Endodermal cell (in vitro differentiated cells): ENCODE data around the gene TSPAN18. TPM values are rescaled to one million over a fixed set of nuclear protein-coding genes. Genes with fewer than 3 reads are reported as not detected.

Experiments used
- DNase-seq: peaks from one replicate; pipeline ENCODE4 v3.0.0-alpha.2; 2017
- H3K27ac ChIP-seq: 2 replicates; pipeline ENCODE4 v1.5.1; 2013; ENCODE audit warnings: mild to moderate bottlenecking, low read depth, low read length, moderate library complexity
- H3K27me3 ChIP-seq: 2 replicates; pipeline ENCODE4 v1.6.1; 2013; ENCODE audit warnings: mild to moderate bottlenecking, low read length, moderate library complexity; ENCODE audit not compliant: insufficient read depth, control insufficient read depth, poor library complexity, severe bottlenecking
- H3K36me3 ChIP-seq: 2 replicates; pipeline ENCODE4 v1.7.0; 2013; ENCODE audit warnings: mild to moderate bottlenecking, low read length, moderate library complexity; ENCODE audit not compliant: control insufficient read depth, insufficient read depth
- H3K4me1 ChIP-seq: one replicate; pipeline ENCODE4 v1.7.0; 2013; ENCODE audit warnings: low read length; ENCODE audit not compliant: control insufficient read depth, insufficient read depth
- H3K4me3 ChIP-seq: 2 replicates; pipeline ENCODE4 v1.5.1; 2013; ENCODE audit warnings: mild to moderate bottlenecking, low read length, moderate library complexity
- H3K9ac ChIP-seq: 2 replicates; pipeline ENCODE4 v1.6.1; 2013; ENCODE audit warnings: mild to moderate bottlenecking, low read length, moderate library complexity; ENCODE audit not compliant: poor library complexity, severe bottlenecking; ENCODE audit errors: extremely low read depth
- H3K9me3 ChIP-seq: 2 replicates; pipeline ENCODE4 v1.6.1; 2013; ENCODE audit warnings: mild to moderate bottlenecking, low read length, moderate library complexity; ENCODE audit not compliant: control insufficient read depth
- H3K27ac Mint-ChIP-seq: 2 replicates; pipeline ENCODE4 v1.8.0; 2020; ENCODE audit warnings: mixed read lengths
- H3K27me3 Mint-ChIP-seq: 2 replicates; pipeline ENCODE4 v1.8.0; 2021; ENCODE audit warnings: mild to moderate bottlenecking, mixed read lengths; ENCODE audit not compliant: insufficient read depth
- H3K36me3 Mint-ChIP-seq: 2 replicates; pipeline ENCODE4 v1.8.0; 2020; ENCODE audit warnings: low read depth, mixed read lengths
- H3K4me1 Mint-ChIP-seq: 2 replicates; pipeline ENCODE4 v1.8.0; 2020; ENCODE audit warnings: mixed read lengths
- H3K4me3 Mint-ChIP-seq: 2 replicates; pipeline ENCODE4 v1.8.0; 2020; ENCODE audit warnings: mild to moderate bottlenecking, moderate library complexity, mixed read lengths
- H3K9me3 Mint-ChIP-seq: 2 replicates; pipeline ENCODE4 v1.8.0; 2020; ENCODE audit warnings: mild to moderate bottlenecking, mixed read lengths
- WGBS, 2 experiments: methylation state at CpG; one replicate each; pipeline versions ENCODE4 v1.1.5 to v1.1.7; 2013; ENCODE audit warnings: missing lambda C conversion rate in 2 of 2, mixed read lengths in 1 of 2; ENCODE audit not compliant: insufficient coverage in 1 of 2, insufficient read length in 1 of 2; 5-methylcytosine and 5-hydroxymethylcytosine counted together
- total RNA-seq, 2 donors: library from RNA; stranded (reverse); fragmentation: NEBNext Ultra II Directional in 1 of 2; extraction: Animal tissue kit (Norgen Biotek cat#: 25700) in 1 of 2; gene quantifications; 2 replicates in 1 of 2; 3 replicates in 1 of 2; pipeline ENCODE4 v1.2.1, GENCODE V29; 2021
- TF ChIP-seq, protein P1 (sequence below): fragments of 200-600 bp; sonication (generic); conservative IDR thresholded peaks from 2 replicates; pipeline ENCODE4 v1.5.0; 2021; ENCODE audit warnings: antibody characterized with exemption, mild to moderate bottlenecking

TSPAN18 gene
- total RNA-seq, 2 donors from 2014 or later, result 28.0 to 28.7 TPM

DNA sequence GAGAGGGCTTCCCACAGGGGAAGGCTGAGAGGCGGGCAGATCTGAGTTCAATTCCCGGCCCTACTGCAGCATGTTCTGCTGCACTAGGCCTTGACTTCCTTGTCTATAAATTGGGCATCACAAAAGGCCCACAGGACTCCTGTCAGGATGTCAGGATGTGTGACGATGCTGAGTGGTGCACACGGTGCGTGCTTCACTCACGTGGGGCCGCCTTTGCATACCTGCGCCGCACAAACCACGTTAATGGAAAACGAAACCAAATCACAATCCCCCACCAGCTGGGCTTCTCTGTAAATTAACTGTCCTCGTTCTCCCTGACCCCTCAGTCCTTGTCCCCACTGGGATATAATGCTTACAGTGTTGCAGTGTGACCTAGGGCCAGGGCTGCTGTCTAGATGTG, 32.3 kb upstream of the TSPAN18 start:
- Mint-ChIP-seq H3K27me3 (peaks cover 6% of the 10 kb centered on the region), H3K36me3 (no peaks in the 10 kb centered on the region), H3K27ac (no peak overlapping the region), H3K4me3 (no peak overlapping the region), H3K9me3 (no peaks in the 10 kb centered on the region), H3K4me1 (no peaks in the 10 kb centered on the region)
- no peaks in the 10 kb centered on the region for H3K9me3 ChIP-seq
- no peak overlapping the region for H3K4me3 ChIP-seq
- DNase-seq, result no peak
- TF ChIP-seq, protein P1, sequence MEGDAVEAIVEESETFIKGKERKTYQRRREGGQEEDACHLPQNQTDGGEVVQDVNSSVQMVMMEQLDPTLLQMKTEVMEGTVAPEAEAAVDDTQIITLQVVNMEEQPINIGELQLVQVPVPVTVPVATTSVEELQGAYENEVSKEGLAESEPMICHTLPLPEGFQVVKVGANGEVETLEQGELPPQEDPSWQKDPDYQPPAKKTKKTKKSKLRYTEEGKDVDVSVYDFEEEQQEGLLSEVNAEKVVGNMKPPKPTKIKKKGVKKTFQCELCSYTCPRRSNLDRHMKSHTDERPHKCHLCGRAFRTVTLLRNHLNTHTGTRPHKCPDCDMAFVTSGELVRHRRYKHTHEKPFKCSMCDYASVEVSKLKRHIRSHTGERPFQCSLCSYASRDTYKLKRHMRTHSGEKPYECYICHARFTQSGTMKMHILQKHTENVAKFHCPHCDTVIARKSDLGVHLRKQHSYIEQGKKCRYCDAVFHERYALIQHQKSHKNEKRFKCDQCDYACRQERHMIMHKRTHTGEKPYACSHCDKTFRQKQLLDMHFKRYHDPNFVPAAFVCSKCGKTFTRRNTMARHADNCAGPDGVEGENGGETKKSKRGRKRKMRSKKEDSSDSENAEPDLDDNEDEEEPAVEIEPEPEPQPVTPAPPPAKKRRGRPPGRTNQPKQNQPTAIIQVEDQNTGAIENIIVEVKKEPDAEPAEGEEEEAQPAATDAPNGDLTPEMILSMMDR, result no peak
- no peaks in the 10 kb centered on the region for H3K4me1 ChIP-seq
- H3K27me3 ChIP-seq, result no peaks in the 10 kb centered on the region
- no peak overlapping the region for H3K9ac ChIP-seq
- WGBS, 2 experiments, result 91 to 95% methylated on average over 8 to 12 of the region's 12 CpGs
- no peak overlapping the region for H3K27ac ChIP-seq
- no peaks in the 10 kb centered on the region for H3K36me3 ChIP-seq

DNA sequence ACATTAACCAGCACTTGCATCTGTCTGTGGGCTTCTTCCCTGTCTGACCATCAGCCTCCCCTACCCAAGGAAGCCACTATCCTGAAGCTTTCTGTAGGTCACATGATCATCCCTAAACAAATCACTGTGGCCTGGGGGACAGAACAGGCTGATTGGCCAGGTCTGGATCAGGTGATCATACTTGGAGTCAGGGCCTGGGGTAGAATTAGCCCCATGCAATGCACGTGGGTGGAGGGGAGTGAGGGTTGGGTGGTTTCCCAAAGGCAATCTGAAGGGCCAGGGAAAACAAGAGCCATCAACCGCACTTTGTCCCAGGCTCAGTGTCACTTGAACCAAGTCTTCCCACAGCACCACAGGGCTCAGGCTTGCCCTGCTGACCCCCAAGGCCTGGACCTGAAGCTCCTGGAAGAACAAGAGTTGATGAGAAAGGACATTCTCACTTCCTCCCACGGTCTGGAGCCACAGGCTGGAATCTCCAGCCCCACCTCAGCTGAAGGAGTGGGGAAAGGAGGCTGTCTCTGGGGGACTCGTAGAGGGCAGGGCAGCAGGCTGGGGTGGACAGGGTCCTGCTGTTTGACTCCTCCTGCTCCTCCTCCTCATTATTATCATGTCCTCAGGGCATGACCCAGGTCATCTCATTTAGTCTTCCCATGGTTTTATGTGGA, 31.5 kb upstream of the TSPAN18 start:
- Histone ChIP-seq H3K9ac (no peak overlapping the region), H3K4me1 (no peaks in the 10 kb centered on the region), H3K27ac (no peak overlapping the region), H3K9me3 (no peaks in the 10 kb centered on the region), H3K36me3 (no peaks in the 10 kb centered on the region), H3K4me3 (no peak overlapping the region), H3K27me3 (no peaks in the 10 kb centered on the region)
- TF ChIP-seq, protein P1, result no peak
- no peak overlapping the region for H3K27ac Mint-ChIP-seq
- H3K36me3 Mint-ChIP-seq, result no peaks in the 10 kb centered on the region
- no peak for DNase-seq
- no peak overlapping the region for H3K4me3 Mint-ChIP-seq
- 80 to 83% methylated on average over 1 to 4 of the region's 4 CpGs for WGBS, 2 experiments
- no peaks in the 10 kb centered on the region for H3K9me3 Mint-ChIP-seq
- H3K4me1 Mint-ChIP-seq, result no peaks in the 10 kb centered on the region
- peaks cover 8% of the 10 kb centered on the region for H3K27me3 Mint-ChIP-seq

DNA sequence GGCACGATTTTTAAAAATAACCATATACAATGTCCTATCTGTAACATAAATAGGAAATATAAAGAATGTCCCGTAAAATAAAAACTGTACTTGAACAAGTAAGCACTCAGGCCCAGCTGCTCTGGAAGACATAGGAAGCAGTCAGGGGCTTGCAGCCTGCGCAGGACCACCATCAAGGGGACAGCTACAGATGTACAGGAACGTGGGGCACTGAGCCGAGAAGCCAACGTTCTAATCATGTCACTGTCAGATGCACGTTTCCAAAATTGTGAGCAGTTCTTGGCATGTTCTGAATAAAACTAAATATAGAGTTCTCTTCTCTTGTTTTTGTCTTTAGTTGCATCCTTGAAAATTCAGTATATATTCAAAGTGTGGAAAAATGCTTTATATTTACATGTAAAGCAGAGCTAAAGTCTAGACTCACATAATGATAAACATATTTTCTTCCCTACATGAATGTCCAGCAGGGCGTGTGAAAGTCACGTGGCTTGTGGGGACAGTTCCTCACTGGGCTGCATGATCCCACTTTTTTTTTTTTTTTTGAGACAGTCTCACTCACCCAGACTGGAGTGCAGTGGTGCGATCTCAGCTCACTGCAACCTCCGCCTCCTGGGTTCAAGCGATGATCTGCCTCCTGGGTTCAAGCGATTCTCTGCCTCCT, 28.4 kb upstream of the TSPAN18 start:
- TF ChIP-seq, protein P1, result no peak
- Mint-ChIP-seq H3K27ac (no peak overlapping the region), H3K4me3 (no peak overlapping the region), H3K36me3 (no peaks in the 10 kb centered on the region), H3K9me3 (no peaks in the 10 kb centered on the region), H3K27me3 (peaks cover 11% of the 10 kb centered on the region), H3K4me1 (peaks cover 5% of the 10 kb centered on the region)
- DNase-seq, result no peak
- WGBS, 2 experiments, result 91 to 95% methylated on average over 9 to 12 of the region's 13 CpGs
- no peaks in the 10 kb centered on the region for H3K4me1 ChIP-seq
- no peaks in the 10 kb centered on the region for H3K36me3 ChIP-seq
- H3K9me3 ChIP-seq, result peaks cover under 1% of the 10 kb centered on the region
- H3K27ac ChIP-seq, result no peak overlapping the region
- H3K4me3 ChIP-seq, result no peak overlapping the region
- no peak overlapping the region for H3K9ac ChIP-seq
- H3K27me3 ChIP-seq, result no peaks in the 10 kb centered on the region
